GM10248 (cell line): Measurements from ENCODE around the gene RNF31.

Experiments
- CTCF ChIA-PET: fragments of 300-600 bp; sonication (Branson Sonifier 250); formaldehyde crosslinking; extraction: SDS; loops from one replicate; lab custom pipeline; 2021; ENCODE audit warnings: antibody characterized with exemption; lab: Yijun Ruan, JAX
- POLR2A ChIA-PET: fragments of 350-650 bp; sonication (Branson Sonifier 250); formaldehyde crosslinking; extraction: SDS; loops from one replicate; lab custom pipeline; 2020; ENCODE audit warnings: antibody characterized with exemption; lab: Yijun Ruan, JAX
- DNase-seq: peaks from one replicate; pipeline ENCODE4 v3.0.0; 2012; ENCODE audit errors: extremely low spot score
- CTCF ChIP-seq: IDR thresholded peaks from 2 replicates; pipeline ENCODE4 v1.5.1; 2012; ENCODE audit warnings: mild to moderate bottlenecking, low read depth; ENCODE audit errors: extremely low read depth, missing control alignments, control extremely low read depth

The RNF31 gene

GRCh38 chr14:24150567-24150966, 3.3 kb downstream of the RNF31 start:
- POLR2A ChIA-PET: interaction anchor here (1.4 kb wide), 1 partner anchor 11 kb away, joined by 7 read pairs; no protein-coding TSS in a partner anchor
- CTCF ChIA-PET: interaction anchor here (0.8 to 12.0 kb wide), 4 partner anchors 12 to 60 kb away, joined by 3 to 154 read pairs (median 6); partner anchors contain the start of genes DCAF11 and IRF9
- DNase-seq: no peak
- TF ChIP-seq CTCF: no peak

GRCh38 chr14:24150993-24151392, 3.7 kb downstream of the RNF31 start:
- POLR2A ChIA-PET: interaction anchor here (1.3 to 1.4 kb wide), 2 partner anchors 10 to 11 kb away, joined by 5 to 7 read pairs; partner anchors contain the start of gene IRF9
- no peak for DNase-seq
- CTCF ChIA-PET: interaction anchor here (1.0 to 12.0 kb wide), 6 partner anchors 10 to 42 kb away, joined by 3 to 154 read pairs (median 4); partner anchors contain the start of genes EMC9, IRF9 and PSME1
- no peak for TF ChIP-seq CTCF

GRCh38 chr14:24151404-24152080, 4.2 kb downstream of the RNF31 start:
- no peak for DNase-seq
- TF ChIP-seq CTCF: no peak
- CTCF ChIA-PET: interaction anchor here (1.0 to 12.0 kb wide), 6 partner anchors 10 to 43 kb away, joined by 3 to 154 read pairs (median 4); partner anchors contain the start of genes EMC9, IRF9 and PSME1
- POLR2A ChIA-PET: interaction anchor here (1.3 to 1.4 kb wide), 2 partner anchors 10 to 12 kb away, joined by 5 to 7 read pairs; partner anchors contain the start of gene IRF9

GRCh38 chr14:24155100-24155499, 7.8 kb downstream of the RNF31 start:
- no peak for DNase-seq
- ChIA-PET POLR2A (interaction anchor here (1.2 to 1.3 kb wide), 2 partner anchors 8 to 9 kb away, joined by 5 to 6 read pairs; partner anchors contain the start of gene RNF31), CTCF (interaction anchor here (1.1 to 12.0 kb wide), 6 partner anchors 8 to 46 kb away, joined by 3 to 154 read pairs (median 4); partner anchors contain the start of genes EMC9, IRF9, PSME2 and RNF31)
- no peak for TF ChIP-seq CTCF

- CTCF ChIA-PET: interaction anchor here (0.9 to 1.2 kb wide), 3 partner anchors 9 to 18 kb away, joined by 3 to 6 read pairs (median 4); partner anchors contain the start of gene RNF31
- no peak for TF ChIP-seq CTCF
- POLR2A ChIA-PET: interaction anchor here (0.8 to 1.0 kb wide), 2 partner anchors 16 to 143 kb away, joined by 3 read pairs; partner anchors contain the start of genes DHRS1, EMC9 and NOP9
- DNase-seq: no peak
Measured at GRCh38 chr14:24156840-24157239, 9.5 kb downstream of the RNF31 start.

GRCh38 chr14:24157331-24157730, 10.0 kb downstream of the RNF31 start:
- DNase-seq: no peak
- CTCF ChIA-PET: interaction anchor here (0.9 to 1.2 kb wide), 2 partner anchors 10 to 18 kb away, joined by 4 to 6 read pairs; partner anchors contain the start of gene RNF31
- no peak for TF ChIP-seq CTCF
- POLR2A ChIA-PET: interaction anchor here (0.8 to 1.0 kb wide), 2 partner anchors 16 to 142 kb away, joined by 3 read pairs; partner anchors contain the start of genes DHRS1, EMC9 and NOP9
